H1 (cell line): ENCODE data around the gene TATDN2. TPM values are rescaled to one million over a fixed set of nuclear protein-coding genes. Genes with fewer than 3 reads are reported as not detected.

Experiments used
- CTCF ChIA-PET: fragments of 300-600 bp; sonication (Branson Sonifier 250); formaldehyde crosslinking; loops from one replicate; lab custom pipeline; 2021; ENCODE audit not compliant: partially characterized antibody; lab: Charles Lee
- POLR2A ChIA-PET: fragments of 300-600 bp; sonication (Branson Sonifier 250); formaldehyde crosslinking; loops from one replicate; lab custom pipeline; 2021; ENCODE audit warnings: inconsistent platforms; ENCODE audit not compliant: partially characterized antibody; lab: Charles Lee
- DNase-seq, 2 experiments: peaks; one replicate each; pipeline versions ENCODE4 v3.0.0 to v3.0.0-alpha.2; 2010 to 2022; ENCODE audit warnings: low spot score in 2 of 2, low read depth in 1 of 2, mixed read lengths in 1 of 2
- FAIRE-seq: peaks from 2 replicates; lab custom pipeline; 2011; peaks lifted over from hg19 to GRCh38; lab: Jason Lieb, UNC
- H2AFZ ChIP-seq: 2 replicates; pipeline ENCODE4 v1.8.1; 2012; ENCODE audit warnings: low read length, inconsistent platforms
- H2AK5ac ChIP-seq: 2 replicates; pipeline ENCODE4 v1.6.1; 2013; ENCODE audit warnings: low read depth, low read length
- H2BK120ac ChIP-seq: replicated peaks from 2 replicates; pipeline ENCODE3; 2013; ENCODE audit warnings: low read depth, low read length, inconsistent platforms
- H2BK12ac ChIP-seq: 2 replicates; pipeline ENCODE4 v1.6.1; 2013; ENCODE audit warnings: low read depth, low read length
- H2BK15ac ChIP-seq: 2 replicates; pipeline ENCODE4 v1.6.1; 2013; ENCODE audit warnings: low read length
- H2BK20ac ChIP-seq: 2 replicates; pipeline ENCODE4 v1.6.1; 2013; ENCODE audit warnings: low read length
- H2BK5ac ChIP-seq: 2 replicates; pipeline ENCODE4 v1.6.1; 2013; ENCODE audit warnings: low read depth, low read length
- H3K14ac ChIP-seq: 2 replicates; pipeline ENCODE4 v1.6.1; 2013; ENCODE audit warnings: inconsistent platforms; ENCODE audit not compliant: insufficient read length
- H3K18ac ChIP-seq: 2 replicates; pipeline ENCODE4 v1.6.1; 2013; ENCODE audit warnings: low read length; ENCODE audit errors: extremely low read depth
- H3K23ac ChIP-seq: 2 replicates; pipeline ENCODE4 v1.6.1; 2013; ENCODE audit warnings: inconsistent platforms; ENCODE audit not compliant: insufficient read length
- H3K23me2 ChIP-seq: 2 replicates; pipeline ENCODE4 v1.6.1; 2013; ENCODE audit warnings: low read depth, low read length
- H3K27ac ChIP-seq: 2 replicates; pipeline ENCODE4 v1.6.1; 2011; ENCODE audit warnings: low read depth, low read length, inconsistent platforms
- H3K27me3 ChIP-seq, 4 experiments: replicated peaks in 1 of 4; 1 replicate in 1 of 4; 2 replicates in 3 of 4; pipeline versions ENCODE4 v1.6.1 to v1.8.1; 2011 to 2013; ENCODE audit warnings: low read length in 3 of 4, mild to moderate bottlenecking in 3 of 4, inconsistent platforms in 2 of 4, mixed read lengths in 2 of 4, moderate library complexity in 1 of 4; ENCODE audit not compliant: control insufficient read depth in 3 of 4, insufficient read depth in 3 of 4; ENCODE audit errors: extremely low read depth in 1 of 4
- H3K36me3 ChIP-seq, 4 experiments: 2 replicates each; pipeline versions ENCODE4 v1.6.1 to v1.8.1; 2011 to 2013; ENCODE audit warnings: mild to moderate bottlenecking in 4 of 4, low read length in 3 of 4, moderate library complexity in 2 of 4, control low read depth in 1 of 4, inconsistent platforms in 1 of 4; ENCODE audit not compliant: insufficient read depth in 4 of 4, control insufficient read depth in 2 of 4
- H3K4ac ChIP-seq: replicated peaks from 2 replicates; pipeline ENCODE3; 2013; ENCODE audit warnings: low read length, low read depth, mixed read lengths, inconsistent platforms; ENCODE audit not compliant: insufficient read length
- H3K4me1 ChIP-seq, 4 experiments: replicated peaks in 1 of 4; 1 replicate in 1 of 4; 2 replicates in 3 of 4; pipeline versions ENCODE4 v1.6.1 to v1.8.1; 2011 to 2013; ENCODE audit warnings: low read length in 3 of 4, inconsistent platforms in 2 of 4, mixed read lengths in 1 of 4; ENCODE audit not compliant: insufficient read depth in 4 of 4, control insufficient read depth in 3 of 4
- H3K4me2 ChIP-seq, 2 experiments: 2 replicates each; pipeline versions ENCODE4 v1.6.1 to v1.8.1; 2011 to 2013; ENCODE audit warnings: low read depth in 2 of 2, low read length in 2 of 2, control low read depth in 1 of 2, inconsistent platforms in 1 of 2, mild to moderate bottlenecking in 1 of 2; ENCODE audit not compliant: insufficient read depth in 1 of 2
- H3K4me3 ChIP-seq, 4 experiments: fragments of 200-600, 300-600 bp in 1 of 4; sonication (generic), shearing (Covaris generic), sonication (Bioruptor Twin) in 1 of 4; 2 replicates each; pipeline versions ENCODE4 v1.5.1 to v1.8.1; 2011 to 2016; ENCODE audit warnings: low read length in 4 of 4, low read depth in 3 of 4, control low read depth in 2 of 4, inconsistent platforms in 2 of 4, mild to moderate bottlenecking in 2 of 4, mixed read lengths in 1 of 4, moderate library complexity in 1 of 4; ENCODE audit not compliant: insufficient read depth in 2 of 4; ENCODE audit errors: extremely low read depth in 1 of 4
- H3K56ac ChIP-seq: replicated peaks from 2 replicates; pipeline ENCODE3; 2013; ENCODE audit warnings: low read depth, mild to moderate bottlenecking, mixed read lengths, low read length, inconsistent platforms; ENCODE audit not compliant: insufficient read length
- H3K79me1 ChIP-seq: 2 replicates; pipeline ENCODE4 v1.6.1; 2013; ENCODE audit warnings: low read depth, low read length, control low read depth
- H3K79me2 ChIP-seq, 2 experiments: 2 replicates each; pipeline versions ENCODE4 v1.6.1 to v1.8.1; 2012 to 2013; ENCODE audit warnings: low read length in 2 of 2, mild to moderate bottlenecking in 2 of 2, inconsistent platforms in 1 of 2; ENCODE audit not compliant: insufficient read depth in 2 of 2, control insufficient read depth in 1 of 2
- H3K9ac ChIP-seq, 4 experiments: replicated peaks in 1 of 4; 1 replicate in 1 of 4; 2 replicates in 3 of 4; pipeline versions ENCODE4 v1.6.1 to v1.8.1; 2011 to 2013; ENCODE audit warnings: low read depth in 3 of 4, low read length in 3 of 4, control low read depth in 2 of 4, mild to moderate bottlenecking in 2 of 4, moderate library complexity in 2 of 4, inconsistent platforms in 1 of 4; ENCODE audit errors: extremely low read depth in 1 of 4
- H3K9me3 ChIP-seq, 2 experiments: 2 replicates each; pipeline versions ENCODE4 v1.6.1 to v1.8.1; 2012 to 2013; ENCODE audit warnings: mild to moderate bottlenecking in 2 of 2, moderate library complexity in 2 of 2, control low read depth in 1 of 2, inconsistent platforms in 1 of 2, low read depth in 1 of 2, low read length in 1 of 2, mixed read lengths in 1 of 2; ENCODE audit not compliant: insufficient read depth in 2 of 2
- H4K20me1 ChIP-seq, 2 experiments: replicated peaks in 1 of 2; 2 replicates each; pipeline versions ENCODE3 to v1.8.1; 2011 to 2013; ENCODE audit warnings: inconsistent platforms in 2 of 2, low read length in 2 of 2, mild to moderate bottlenecking in 1 of 2; ENCODE audit not compliant: insufficient read depth in 2 of 2, control insufficient read depth in 1 of 2
- H4K5ac ChIP-seq: 2 replicates; pipeline ENCODE4 v1.6.1; 2013; ENCODE audit warnings: low read length, low read depth, mixed read lengths, inconsistent platforms; ENCODE audit not compliant: insufficient read length
- H4K8ac ChIP-seq: 2 replicates; pipeline ENCODE4 v1.8.0; 2013; ENCODE audit warnings: mild to moderate bottlenecking, moderate library complexity, low read length, inconsistent platforms; ENCODE audit not compliant: insufficient read depth; ENCODE audit errors: extremely low read depth
- H4K91ac ChIP-seq: replicated peaks from 2 replicates; pipeline ENCODE3; 2013; ENCODE audit warnings: low read length, mixed read lengths, inconsistent platforms; ENCODE audit not compliant: insufficient read length
- CHD1 ChIP-seq: IDR thresholded peaks from 2 replicates; pipeline ENCODE4 v1.6.1; 2012; ENCODE audit warnings: low read depth, low read length, improper control_type of control experiment
- CREB1 ChIP-seq: IDR thresholded peaks from 2 replicates; pipeline ENCODE4 v1.6.1; 2012; ENCODE audit warnings: inconsistent platforms
- HDAC6 ChIP-seq: IDR thresholded peaks from one replicate; pipeline ENCODE4 v1.7.1; 2012; ENCODE audit warnings: low read depth, mild to moderate bottlenecking, inconsistent platforms, low read length, moderate library complexity
- JUN ChIP-seq: IDR thresholded peaks from 2 replicates; pipeline ENCODE4 v1.6.1; 2011; ENCODE audit warnings: low read depth, mild to moderate bottlenecking, improper control_type of control experiment, low read length
- KDM1A ChIP-seq: fragments of 200-600, 300-600 bp; sonication (generic); IDR thresholded peaks from 2 replicates; pipeline ENCODE4 v1.7.1; 2016; ENCODE audit warnings: mild to moderate bottlenecking, low read length, borderline replicate concordance
- MAFK ChIP-seq: IDR thresholded peaks from 2 replicates; pipeline ENCODE4 v1.6.1; 2012; ENCODE audit warnings: low read depth, mild to moderate bottlenecking, improper control_type of control experiment, low read length
- NRF1 ChIP-seq: IDR thresholded peaks from 2 replicates; pipeline ENCODE4 v1.6.1; 2011; ENCODE audit warnings: mild to moderate bottlenecking, low read depth, low read length, improper control_type of control experiment
- POLR2A ChIP-seq, 2 experiments: IDR thresholded peaks; 1 replicate in 1 of 2; 2 replicates in 1 of 2; pipeline ENCODE4 v1.6.1; 2011; ENCODE audit warnings: low read depth in 2 of 2, low read length in 2 of 2, mild to moderate bottlenecking in 2 of 2; ENCODE audit errors: control extremely low read depth in 1 of 2
- POLR2AphosphoS5 ChIP-seq: IDR thresholded peaks from 2 replicates; pipeline ENCODE4 v1.6.1; 2011; ENCODE audit warnings: low read depth, low read length
- RXRA ChIP-seq: IDR thresholded peaks from 2 replicates; pipeline ENCODE4 v1.6.1; 2011; ENCODE audit warnings: low read depth, mild to moderate bottlenecking, low read length, moderate library complexity; ENCODE audit not compliant: insufficient read depth
- SIX5 ChIP-seq: IDR thresholded peaks from 2 replicates; pipeline ENCODE4 v1.6.1; 2011; ENCODE audit warnings: mild to moderate bottlenecking, low read depth, low read length
- SUZ12 ChIP-seq: fragments of 200-600 bp; sonication (generic); IDR thresholded peaks from 2 replicates; pipeline ENCODE4 v1.6.1; 2012; ENCODE audit warnings: mild to moderate bottlenecking, inconsistent platforms, low read length, moderate library complexity, mixed read lengths
- TAF1 ChIP-seq: IDR thresholded peaks from 2 replicates; pipeline ENCODE4 v1.6.1; 2011; ENCODE audit warnings: mild to moderate bottlenecking, low read depth, low read length
- ZNF274 ChIP-seq: IDR thresholded peaks from 2 replicates; pipeline ENCODE4 v1.7.0; 2012; ENCODE audit warnings: low read length, borderline replicate concordance; ENCODE audit errors: extremely low read depth
- WGBS, 2 experiments: shearing (Covaris generic) in 1 of 2; methylation state at CpG; one replicate each; pipeline versions ENCODE4 v1.1.6 to v1.1.7; 2013 to 2015; ENCODE audit warnings: low lambda C conversion rate in 2 of 2, mixed read lengths in 2 of 2, inconsistent platforms in 1 of 2, low coverage in 1 of 2, missing lambda C conversion rate in 1 of 2; ENCODE audit not compliant: insufficient replicate concordance in 2 of 2, insufficient coverage in 1 of 2, insufficient read length in 1 of 2; ENCODE audit errors: extremely low coverage in 1 of 2, missing lambda C conversion rate in 1 of 2; 5-methylcytosine and 5-hydroxymethylcytosine counted together
- polyA plus RNA-seq, 7 experiments: library from polyadenylated mRNA; depleted of rRNA in 3 of 7; stranded (reverse) in 5 of 7; unstranded in 2 of 7; fragments of >200 nt in 5 of 7; fragments of 200-250 nt in 2 of 7; gene quantifications; 1 replicate in 5 of 7; 2 replicates in 1 of 7; 4 replicates in 1 of 7; pipeline versions ENCODE4 v1.2.1 to v1.2.3, GENCODE V29; 2011 to 2013; ENCODE audit warnings: missing spikeins in 2 of 7, mixed read lengths in 2 of 7
- total RNA-seq: library from RNA; stranded (reverse); fragmentation: NEBNext Ultra II Directional; extraction: Animal tissue kit (Norgen Biotek cat#: 25700); gene quantifications from 2 replicates; pipeline ENCODE4 v1.2.1, GENCODE V29; 2021

TATDN2 gene
- total and polyA plus RNA-seq, 2 of the 8 experiments (the other 6 are each of a cell fraction or from before 2014, with no cell fraction given), result 12.1 to 34.8 TPM

DNA sequence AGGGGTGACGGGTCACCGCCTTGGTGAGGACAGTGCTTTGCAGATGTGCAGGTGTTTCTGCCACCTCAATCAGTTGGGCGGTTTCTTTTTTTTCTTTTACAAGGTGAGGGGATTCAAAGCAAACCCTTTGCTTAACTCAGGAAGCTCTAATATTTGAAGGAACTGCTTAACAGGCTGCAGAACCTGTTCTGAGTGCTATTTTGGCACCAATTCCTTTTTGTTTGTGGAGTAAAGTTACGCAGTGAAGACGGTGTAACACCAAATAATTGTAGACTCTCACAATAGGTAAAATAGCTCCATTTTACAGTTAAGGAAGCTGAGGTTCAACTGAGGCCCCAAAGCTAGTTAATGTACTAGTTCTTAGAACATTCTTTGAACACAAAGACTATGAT lies 37.9 kb downstream of the TATDN2 start:
- Histone ChIP-seq H3K56ac (no peak overlapping the region), H2BK5ac (no peak overlapping the region), H3K18ac (no peak overlapping the region), H3K27me3 (no peaks in the 10 kb centered on the region), H3K9ac (no peak overlapping the region), H3K4me3 (no peak overlapping the region), H4K8ac (no peak overlapping the region), H4K91ac (no peak overlapping the region), H3K4me2 (no peak overlapping the region), H2BK15ac (no peak overlapping the region), H3K79me2 (no peaks in the 10 kb centered on the region), H2BK20ac (no peak overlapping the region), H2AFZ (no peak overlapping the region), H4K5ac (no peak overlapping the region), H3K27ac (no peak overlapping the region), H3K23ac (no peak overlapping the region), H3K4me1 (peaks cover 0 to 7% (median 4%) of the 10 kb centered on the region in 4 experiments; a peak in 6 of 7 replicates), H2BK12ac (no peak overlapping the region), H3K23me2 (no peaks in the 10 kb centered on the region), H3K4ac (no peak overlapping the region), H2BK120ac (no peak overlapping the region), H3K36me3 (peaks cover 0 to 13% (median 4%) of the 10 kb centered on the region in 4 experiments; a peak in 6 of 8 replicates), H3K9me3 (no peaks in the 10 kb centered on the region), H3K14ac (no peak overlapping the region), H4K20me1 (peaks cover 0 to 2% of the 10 kb centered on the region in 2 experiments), H2AK5ac (no peak overlapping the region), H3K79me1 (no peaks in the 10 kb centered on the region; the same call in 1 of the 2 replicates)
- DNase-seq (no peak), FAIRE-seq (no peak)
- 98% methylated on average over 4 of the region's 5 CpGs; no CpG with 5 or more reads in 1 of the 2 experiments for WGBS, 2 experiments
- CTCF ChIA-PET, result interaction anchor here (0.6 to 3.1 kb wide), 16 partner anchors 14 to 337 kb away, joined by 3 to 11 read pairs (median 4); no protein-coding TSS in a partner anchor
- POLR2A ChIA-PET, result interaction anchor here (1.1 to 2.1 kb wide), 3 partner anchors 10 to 183 kb away, joined by 6 to 7 read pairs (median 6); no protein-coding TSS in a partner anchor
- TF ChIP-seq RXRA (no peak), SUZ12 (no peak), POLR2AphosphoS5 (no peak), SIX5 (no peak), KDM1A (no peak), CHD1 (no peak), ZNF274 (no peak), JUN (no peak), TAF1 (no peak), NRF1 (no peak), POLR2A (IDR thresholded peaks at IDR 0.05; ENCODE audit: control extremely low read depth in 1 of 2, low read depth in 2 of 2, low read length in 2 of 2) (no peak), HDAC6 (no peak), MAFK (no peak), CREB1 (no peak)
